H1 (cell line): ENCODE data around the gene SLC51B.

ENCODE experiments used
- ATF2 ChIP-seq: IDR thresholded peaks from 2 replicates; pipeline ENCODE4 v1.6.1; 2012; ENCODE audit warnings: low read length, inconsistent platforms
- CEBPB ChIP-seq: IDR thresholded peaks from 2 replicates; pipeline ENCODE4 v1.6.1; 2012; ENCODE audit warnings: low read depth, low read length
- CHD7 ChIP-seq: fragments of 300-600 bp; sonication (generic); IDR thresholded peaks from 2 replicates; pipeline ENCODE4 v1.7.1; 2012; ENCODE audit warnings: low read length, moderate library complexity, mild to moderate bottlenecking, inconsistent platforms; ENCODE audit not compliant: insufficient replicate concordance
- CTCF ChIP-seq, 3 experiments: IDR thresholded peaks; 1 replicate in 2 of 3; 2 replicates in 1 of 3; pipeline versions ENCODE4 v1.5.1 to v1.6.1; 2011; ENCODE audit warnings: low read length in 3 of 3, mild to moderate bottlenecking in 3 of 3, inconsistent platforms in 2 of 3, low read depth in 1 of 3, moderate library complexity in 1 of 3; ENCODE audit not compliant: insufficient read depth in 1 of 3; ENCODE audit errors: control extremely low read depth in 1 of 3
- EGR1 ChIP-seq: IDR thresholded peaks from 2 replicates; pipeline ENCODE4 v1.6.1; 2011; ENCODE audit warnings: low read depth, low read length, borderline replicate concordance
- MAX ChIP-seq: IDR thresholded peaks from 2 replicates; pipeline ENCODE4 v1.6.1; 2012; ENCODE audit warnings: inconsistent platforms
- POLR2A ChIP-seq, 2 experiments: IDR thresholded peaks; 1 replicate in 1 of 2; 2 replicates in 1 of 2; pipeline ENCODE4 v1.6.1; 2011; ENCODE audit warnings: low read depth in 2 of 2, low read length in 2 of 2, mild to moderate bottlenecking in 2 of 2; ENCODE audit errors: control extremely low read depth in 1 of 2
- POLR2AphosphoS5 ChIP-seq: IDR thresholded peaks from 2 replicates; pipeline ENCODE4 v1.6.1; 2011; ENCODE audit warnings: low read depth, low read length
- RAD21 ChIP-seq, 2 experiments: IDR thresholded peaks in 1 of 2; conservative IDR thresholded peaks in 1 of 2; 2 replicates each; pipeline ENCODE4 v1.6.1; 2011; ENCODE audit warnings: low read depth in 2 of 2, low read length in 2 of 2, improper control_type of control experiment in 1 of 2, inconsistent platforms in 1 of 2, mild to moderate bottlenecking in 1 of 2, moderate library complexity in 1 of 2
- SIX5 ChIP-seq: IDR thresholded peaks from 2 replicates; pipeline ENCODE4 v1.6.1; 2011; ENCODE audit warnings: mild to moderate bottlenecking, low read depth, low read length

GRCh38 chr15:65060641-65061397 is 15.6 kb downstream of the SLC51B start:
- TF ChIP-seq CTCF (IDR thresholded peaks at IDR 0.05; ENCODE audit: control extremely low read depth in 1 of 3, insufficient read depth in 1 of 3, low read depth in 1 of 3, low read length in 3 of 3) (peak; percentile 8 to 34 (median 20); a peak in 2 of 4 replicates), MAX (no peak), CHD7 (no peak), EGR1 (no peak), CEBPB (no peak), POLR2AphosphoS5 (no peak), POLR2A (IDR thresholded peaks at IDR 0.05; ENCODE audit: control extremely low read depth in 1 of 2, low read depth in 2 of 2, low read length in 2 of 2) (no peak), SIX5 (no peak), RAD21 (IDR thresholded peaks at IDR 0.05 in 1 of 2, conservative IDR thresholded peaks at IDR 0.05 in 1 of 2; ENCODE audit: low read depth in 2 of 2, low read length in 2 of 2) (peak in 1 of 2 experiments; percentile 8; a peak in 1 of 4 replicates), ATF2 (no peak)
